ENCODE results near the gene DHX9. TPM values are rescaled to one million over a fixed set of nuclear protein-coding genes. Genes with fewer than 3 reads are reported as not detected.
A peak's percentile ranks its signal among the peaks of the same experiment; 100 is the strongest.

The DHX9 gene
- total RNA-seq, 1 donor from 2014 or later = 169 TPM

DNA sequence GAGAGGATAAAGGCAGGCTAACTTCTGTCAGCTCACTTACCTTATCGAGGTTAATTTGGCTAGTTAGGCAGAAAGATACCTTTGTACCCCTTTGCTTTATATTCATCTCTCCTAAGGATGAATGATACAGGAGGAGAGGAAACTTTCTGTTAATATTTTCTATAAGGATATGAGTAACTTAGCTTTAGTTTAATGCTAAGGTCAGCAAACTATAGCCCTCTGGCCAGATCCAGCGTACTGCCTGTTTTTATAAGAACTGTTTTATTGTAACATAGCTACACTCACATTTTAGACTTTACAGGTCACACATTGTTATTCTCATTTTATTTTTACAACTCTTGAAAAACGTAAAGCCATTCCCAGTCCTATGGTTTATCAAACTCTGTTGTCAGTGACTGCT is 18.1 kb downstream of the DHX9 start:
- H3K27me3 Mint-ChIP-seq (ENCODE audit: low read depth, unreplicated experiment) = no peaks in the 10 kb centered on the region
- H3K36me3 Mint-ChIP-seq (ENCODE audit: low read depth, unreplicated experiment) = peaks cover 28% of the 10 kb centered on the region
- Histone ChIP-seq H3K79me2 (ENCODE audit: insufficient read depth, low read length) (peaks cover 73% of the 10 kb centered on the region), H3K27ac (ENCODE audit: low read depth, low read length) (no peak overlapping the region), H3K4me1 (ENCODE audit: insufficient read depth, low read length) (peaks cover 8% of the 10 kb centered on the region), H3K9me3 (ENCODE audit: insufficient read depth, low read depth, low read length) (no peaks in the 10 kb centered on the region), H3K36me3 (ENCODE audit: insufficient read depth, low read length) (peaks cover 92% of the 10 kb centered on the region), H3K4me3 (ENCODE audit: insufficient read depth, low read depth, low read length) (no peak overlapping the region), H4K20me1 (ENCODE audit: insufficient read depth, low read length) (peaks cover 72% of the 10 kb centered on the region), H2AFZ (ENCODE audit: low read depth, low read length) (no peak overlapping the region), H3K4me2 (ENCODE audit: low read length) (no peak overlapping the region), H3K27me3 (ENCODE audit: insufficient read depth, low read length) (no peaks in the 10 kb centered on the region), H3K9ac (ENCODE audit: low read length) (no peak overlapping the region)
- DNase-seq (ENCODE audit: low read depth) (no peak), FAIRE-seq (no peak)
- no peaks in the 10 kb centered on the region for H3K9me3 Mint-ChIP-seq (ENCODE audit: unreplicated experiment)
- peaks cover 10% of the 10 kb centered on the region for H3K4me1 Mint-ChIP-seq (ENCODE audit: low read depth, unreplicated experiment)
- no peak overlapping the region for H3K27ac Mint-ChIP-seq (ENCODE audit: unreplicated experiment)
- H3K4me3 Mint-ChIP-seq (ENCODE audit: unreplicated experiment) = no peak overlapping the region
- TF ChIP-seq EZH2 (IDR thresholded peaks at IDR 0.05; ENCODE audit: insufficient read depth, low read length) = no peak
- TF ChIP-seq, protein P1, sequence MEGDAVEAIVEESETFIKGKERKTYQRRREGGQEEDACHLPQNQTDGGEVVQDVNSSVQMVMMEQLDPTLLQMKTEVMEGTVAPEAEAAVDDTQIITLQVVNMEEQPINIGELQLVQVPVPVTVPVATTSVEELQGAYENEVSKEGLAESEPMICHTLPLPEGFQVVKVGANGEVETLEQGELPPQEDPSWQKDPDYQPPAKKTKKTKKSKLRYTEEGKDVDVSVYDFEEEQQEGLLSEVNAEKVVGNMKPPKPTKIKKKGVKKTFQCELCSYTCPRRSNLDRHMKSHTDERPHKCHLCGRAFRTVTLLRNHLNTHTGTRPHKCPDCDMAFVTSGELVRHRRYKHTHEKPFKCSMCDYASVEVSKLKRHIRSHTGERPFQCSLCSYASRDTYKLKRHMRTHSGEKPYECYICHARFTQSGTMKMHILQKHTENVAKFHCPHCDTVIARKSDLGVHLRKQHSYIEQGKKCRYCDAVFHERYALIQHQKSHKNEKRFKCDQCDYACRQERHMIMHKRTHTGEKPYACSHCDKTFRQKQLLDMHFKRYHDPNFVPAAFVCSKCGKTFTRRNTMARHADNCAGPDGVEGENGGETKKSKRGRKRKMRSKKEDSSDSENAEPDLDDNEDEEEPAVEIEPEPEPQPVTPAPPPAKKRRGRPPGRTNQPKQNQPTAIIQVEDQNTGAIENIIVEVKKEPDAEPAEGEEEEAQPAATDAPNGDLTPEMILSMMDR (IDR thresholded peaks at IDR 0.05; ENCODE audit: insufficient read depth, low read depth, low read length) = no peak

DNA sequence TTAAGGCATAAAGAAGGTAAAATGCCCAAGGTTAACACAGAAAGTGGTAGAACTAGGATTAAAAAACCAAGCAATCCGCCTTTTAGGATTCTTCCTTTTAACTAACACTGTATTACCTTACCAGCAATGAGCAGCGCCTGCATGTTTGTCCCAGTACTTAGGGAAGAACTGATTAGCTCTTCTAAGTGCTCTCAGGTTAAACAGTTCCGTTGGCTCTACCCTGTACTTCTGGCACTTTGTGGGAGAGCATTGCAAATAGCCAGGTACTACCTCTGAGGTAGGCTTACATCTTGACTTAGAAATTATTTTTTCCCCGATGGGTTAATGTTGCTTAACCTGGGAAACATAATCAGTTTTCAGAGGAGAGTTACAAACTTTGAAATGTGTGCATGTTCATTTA is 21.5 kb downstream of the DHX9 start:
- Histone ChIP-seq H3K79me2 (ENCODE audit: insufficient read depth, low read length) (peaks cover 72% of the 10 kb centered on the region), H3K9ac (ENCODE audit: low read length) (no peak overlapping the region), H3K9me3 (ENCODE audit: insufficient read depth, low read depth, low read length) (no peaks in the 10 kb centered on the region), H3K27ac (ENCODE audit: low read depth, low read length) (no peak overlapping the region), H3K4me1 (ENCODE audit: insufficient read depth, low read length) (peaks cover 8% of the 10 kb centered on the region), H3K4me2 (ENCODE audit: low read length) (no peak overlapping the region), H2AFZ (ENCODE audit: low read depth, low read length) (no peak overlapping the region), H3K4me3 (ENCODE audit: insufficient read depth, low read depth, low read length) (no peak overlapping the region), H4K20me1 (ENCODE audit: insufficient read depth, low read length) (peaks cover 73% of the 10 kb centered on the region), H3K27me3 (ENCODE audit: insufficient read depth, low read length) (no peaks in the 10 kb centered on the region), H3K36me3 (ENCODE audit: insufficient read depth, low read length) (peaks cover 94% of the 10 kb centered on the region)
- Mint-ChIP-seq H3K4me3 (ENCODE audit: unreplicated experiment) (no peak overlapping the region), H3K4me1 (ENCODE audit: low read depth, unreplicated experiment) (peaks cover 14% of the 10 kb centered on the region), H3K27me3 (ENCODE audit: low read depth, unreplicated experiment) (no peaks in the 10 kb centered on the region), H3K9me3 (ENCODE audit: unreplicated experiment) (no peaks in the 10 kb centered on the region), H3K36me3 (ENCODE audit: low read depth, unreplicated experiment) (peaks cover 29% of the 10 kb centered on the region), H3K27ac (ENCODE audit: unreplicated experiment) (no peak overlapping the region)
- no peak for TF ChIP-seq EZH2 (IDR thresholded peaks at IDR 0.05; ENCODE audit: insufficient read depth, low read length)
- TF ChIP-seq, protein P1 (IDR thresholded peaks at IDR 0.05; ENCODE audit: insufficient read depth, low read depth, low read length) = no peak
- no peak for DNase-seq (ENCODE audit: low read depth)
- FAIRE-seq = no peak

DNA sequence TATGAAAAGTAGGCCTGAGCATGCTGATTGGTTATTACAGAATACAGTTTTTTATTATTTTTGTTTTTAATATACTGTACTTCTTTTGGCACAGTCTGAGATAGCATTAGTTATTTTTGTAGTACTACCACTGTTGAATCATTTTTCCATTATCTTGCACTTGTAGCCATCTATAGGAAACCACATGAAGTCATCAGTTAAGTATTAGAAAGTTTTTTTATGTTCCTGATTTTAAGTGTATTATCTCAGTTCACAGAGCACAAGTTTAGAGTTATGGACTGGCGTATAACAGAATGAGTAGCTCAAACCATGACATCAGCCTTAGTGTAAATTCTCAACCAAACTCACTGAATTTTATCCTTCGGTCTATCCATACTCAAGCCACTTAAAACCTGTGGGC is 22.8 kb downstream of the DHX9 start:
- TF ChIP-seq EZH2 (IDR thresholded peaks at IDR 0.05; ENCODE audit: insufficient read depth, low read length) = no peak
- TF ChIP-seq, protein P1 (IDR thresholded peaks at IDR 0.05; ENCODE audit: insufficient read depth, low read depth, low read length) = no peak
- peak overlapping the region; percentile 67 for H3K27ac Mint-ChIP-seq (ENCODE audit: unreplicated experiment)
- DNase-seq (ENCODE audit: low read depth) (peak; percentile 67), FAIRE-seq (no peak)
- H3K4me3 Mint-ChIP-seq (ENCODE audit: unreplicated experiment) = no peak overlapping the region
- Histone ChIP-seq H3K27ac (ENCODE audit: low read depth, low read length) (peak overlapping the region; percentile 59), H3K27me3 (ENCODE audit: insufficient read depth, low read length) (no peaks in the 10 kb centered on the region), H3K36me3 (ENCODE audit: insufficient read depth, low read length) (peaks cover 89% of the 10 kb centered on the region), H3K9me3 (ENCODE audit: insufficient read depth, low read depth, low read length) (no peaks in the 10 kb centered on the region), H3K79me2 (ENCODE audit: insufficient read depth, low read length) (peaks cover 67% of the 10 kb centered on the region), H3K4me2 (ENCODE audit: low read length) (no peak overlapping the region), H3K4me3 (ENCODE audit: insufficient read depth, low read depth, low read length) (no peak overlapping the region), H3K9ac (ENCODE audit: low read length) (peak overlapping the region; percentile 9), H3K4me1 (ENCODE audit: insufficient read depth, low read length) (peaks cover 8% of the 10 kb centered on the region), H4K20me1 (ENCODE audit: insufficient read depth, low read length) (peaks cover 74% of the 10 kb centered on the region), H2AFZ (ENCODE audit: low read depth, low read length) (no peak overlapping the region)
- H3K27me3 Mint-ChIP-seq (ENCODE audit: low read depth, unreplicated experiment) = no peaks in the 10 kb centered on the region
- H3K9me3 Mint-ChIP-seq (ENCODE audit: unreplicated experiment) = no peaks in the 10 kb centered on the region
- H3K36me3 Mint-ChIP-seq (ENCODE audit: low read depth, unreplicated experiment) = peaks cover 32% of the 10 kb centered on the region
- peaks cover 14% of the 10 kb centered on the region for H3K4me1 Mint-ChIP-seq (ENCODE audit: low read depth, unreplicated experiment)
